Loucy (cell line): ENCODE data around the gene AFAP1L1.

Source experiments
- CTCF ChIP-seq: fragments of 200-600 bp; sonication (generic); conservative IDR thresholded peaks from 2 replicates; pipeline ENCODE4 v1.5.1; 2014; ENCODE audit warnings: mild to moderate bottlenecking, antibody characterized with exemption, low read length
- EZH2phosphoT487 ChIP-seq: fragments of 200-600 bp; IDR thresholded peaks from 2 replicates; pipeline ENCODE4 v1.6.1; 2018; ENCODE audit warnings: antibody characterized with exemption, mild to moderate bottlenecking, moderate library complexity, borderline replicate concordance

GRCh38 chr5:149298842-149299404 is 27.3 kb downstream of the AFAP1L1 start:
- no peak for TF ChIP-seq EZH2phosphoT487
- no peak for TF ChIP-seq CTCF
